ENCODE data around the gene PTRH1.

The PTRH1 gene

DNA sequence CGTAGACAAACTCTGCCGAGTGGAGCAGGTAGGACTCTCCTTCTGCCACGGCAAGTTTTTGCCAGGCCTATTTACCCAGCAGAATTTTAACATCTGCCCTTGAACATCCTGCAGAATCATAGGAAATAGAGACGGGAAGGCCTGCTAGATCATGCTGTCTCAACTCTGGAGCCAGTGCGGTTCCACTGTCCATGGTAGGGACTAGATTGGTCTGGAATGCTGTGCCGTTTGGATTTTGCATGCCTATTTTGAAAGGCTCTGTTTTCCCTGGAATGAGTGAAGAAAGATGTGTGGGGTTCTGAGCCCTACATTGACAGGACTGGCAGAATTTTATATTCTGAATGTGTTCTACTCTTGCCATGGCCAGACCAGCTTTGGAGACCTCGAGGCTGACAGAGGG lies 42.2 kb downstream of the PTRH1 start:
- no peak for DNase-seq (ENCODE audit: low spot score)
- in situ Hi-C loops (cut with MboI; ENCODE audit: low sequenced_read_pairs, unreplicated experiment), result no loop called here
- TF ChIP-seq CTCF (IDR thresholded peaks at IDR 0.05; ENCODE audit: borderline replicate concordance, control extremely low read depth, extremely low read depth, insufficient read depth, missing control alignments), result no peak

GRCh38 chr9:127667906-127668305 lies 47.6 kb downstream of the PTRH1 start:
- in situ Hi-C loops (cut with MboI; ENCODE audit: low sequenced_read_pairs, unreplicated experiment), result no loop called here
- DNase-seq (ENCODE audit: low spot score), result no peak
- no peak for TF ChIP-seq CTCF (IDR thresholded peaks at IDR 0.05; ENCODE audit: borderline replicate concordance, control extremely low read depth, extremely low read depth, insufficient read depth, missing control alignments)

- TF ChIP-seq CTCF (IDR thresholded peaks at IDR 0.05; ENCODE audit: borderline replicate concordance, control extremely low read depth, extremely low read depth, insufficient read depth, missing control alignments), result no peak
Observed at GRCh38 chr9:127667127-127667844, 48.2 kb downstream of the PTRH1 start.

DNA sequence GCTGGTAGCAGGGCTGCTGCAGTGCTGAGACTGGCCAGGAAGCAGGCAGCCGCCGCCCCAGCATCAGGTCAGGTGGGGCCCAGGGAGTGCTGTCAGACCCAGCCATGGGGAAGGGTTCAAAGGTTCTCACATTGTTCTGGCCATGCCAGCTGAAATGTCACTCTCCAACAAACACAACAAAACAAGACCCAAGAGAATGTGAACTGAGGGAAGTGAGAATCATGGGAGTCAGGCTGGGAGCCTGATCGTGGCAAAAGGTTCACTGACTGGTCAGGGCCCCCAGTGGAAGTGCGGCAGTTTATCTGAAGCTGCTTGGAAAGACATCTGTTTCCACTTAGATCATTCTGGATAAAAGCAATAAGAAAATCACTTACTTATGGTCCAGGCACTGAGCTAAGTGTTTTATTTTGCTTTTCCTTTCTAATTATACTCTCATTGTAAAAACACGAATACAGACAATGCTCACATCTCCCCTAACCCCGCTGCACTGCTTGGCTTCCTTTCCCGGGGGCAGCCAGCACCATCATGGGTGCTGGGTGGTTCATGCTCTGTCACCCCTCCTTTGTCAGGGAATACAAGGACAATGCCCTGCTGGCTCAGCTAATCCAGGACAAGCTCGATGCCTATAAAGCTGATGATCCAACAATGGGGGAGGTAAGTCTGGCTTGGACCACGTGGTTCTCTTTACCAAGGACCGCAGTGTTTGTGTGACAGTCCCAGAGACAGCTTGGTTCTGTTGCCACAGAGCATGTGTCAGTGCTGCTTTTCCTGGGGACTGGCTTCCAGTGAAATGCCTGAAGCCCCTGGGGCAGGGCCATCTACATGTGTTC lies 50.6 kb downstream of the PTRH1 start:
- TF ChIP-seq CTCF (IDR thresholded peaks at IDR 0.05; ENCODE audit: borderline replicate concordance, control extremely low read depth, extremely low read depth, insufficient read depth, missing control alignments), result no peak
- no peak for DNase-seq (ENCODE audit: low spot score)
- in situ Hi-C loops (cut with MboI; ENCODE audit: low sequenced_read_pairs, unreplicated experiment), result no loop called here

More at GRCh38 chr9:127667127-127667844, 48.2 kb downstream of the PTRH1 start:
- DNase-seq (ENCODE audit: low spot score), result no peak
- in situ Hi-C loops (cut with MboI; ENCODE audit: low sequenced_read_pairs, unreplicated experiment), result no loop called here

- in situ Hi-C loops (cut with MboI; ENCODE audit: low sequenced_read_pairs, unreplicated experiment), result no loop called here
- TF ChIP-seq CTCF (IDR thresholded peaks at IDR 0.05; ENCODE audit: borderline replicate concordance, control extremely low read depth, extremely low read depth, insufficient read depth, missing control alignments), result no peak
- no peak for DNase-seq (ENCODE audit: low spot score)
Observed at GRCh38 chr9:127664324-127664677, 51.2 kb downstream of the PTRH1 start.
